SU-DHL-6 (cell line): ENCODE data around the gene ATP1B2.

ENCODE experiments used
- H2AFZ ChIP-seq: fragments of 200-600 bp; sonication (generic); 2 replicates; pipeline ENCODE4 v1.6.1; 2014; ENCODE audit warnings: low read depth, mild to moderate bottlenecking, moderate library complexity, mixed read lengths, antibody characterized with exemption, low read length; ENCODE audit not compliant: severe bottlenecking
- H3F3A ChIP-seq: fragments of 200-600 bp; shearing (Covaris generic); 2 replicates; pipeline ENCODE4 v1.6.0; 2016; ENCODE audit warnings: antibody characterized with exemption, mild to moderate bottlenecking; ENCODE audit not compliant: insufficient read depth
- H3K27ac ChIP-seq: fragments of 200-600 bp; sonication (generic); 2 replicates; pipeline ENCODE4 v1.5.1; 2016; ENCODE audit warnings: low read depth, mild to moderate bottlenecking, low read length, moderate library complexity, mixed read lengths
- H3K27me3 ChIP-seq: fragments of 200-600 bp; sonication (generic), shearing (Covaris generic); 2 replicates; pipeline ENCODE4 v1.6.0; 2014; ENCODE audit warnings: mild to moderate bottlenecking, low read length
- H3K36me3 ChIP-seq: fragments of 200-600 bp; sonication (generic); 2 replicates; pipeline ENCODE4 v1.6.1; 2014; ENCODE audit warnings: mild to moderate bottlenecking, low read length, mixed read lengths
- H3K4me2 ChIP-seq: fragments of 300-600, 200-600 bp; shearing (Covaris generic), sonication (generic); 2 replicates; pipeline ENCODE4 v1.6.0; 2014; ENCODE audit warnings: low read length, low read depth, mild to moderate bottlenecking; ENCODE audit not compliant: poor library complexity, severe bottlenecking
- H3K4me3 ChIP-seq: fragments of 200-600 bp; sonication (generic); 2 replicates; pipeline ENCODE4 v1.5.1; 2014; ENCODE audit warnings: antibody characterized with exemption, low read length, mild to moderate bottlenecking, mixed read lengths; ENCODE audit not compliant: insufficient read depth, poor library complexity, severe bottlenecking
- H3K79me2 ChIP-seq: fragments of 200-600 bp; sonication (generic); 2 replicates; pipeline ENCODE4 v1.6.1; 2014; ENCODE audit warnings: mild to moderate bottlenecking, low read length, moderate library complexity; ENCODE audit not compliant: insufficient read depth
- H3K9ac ChIP-seq: fragments of 200-600 bp; sonication (generic); 2 replicates; pipeline ENCODE4 v1.7.0; 2014; ENCODE audit warnings: mild to moderate bottlenecking, low read length
- H3K9me2 ChIP-seq: fragments of 200-600 bp; sonication (generic); replicated peaks from 2 replicates; pipeline ENCODE4 v1.6.1; 2014; ENCODE audit warnings: low read length; ENCODE audit not compliant: insufficient read depth
- H3K9me3 ChIP-seq: fragments of 200-600 bp; sonication (generic); 2 replicates; pipeline ENCODE4 v1.6.1; 2014; ENCODE audit warnings: low read length, mixed read lengths; ENCODE audit not compliant: insufficient read depth
- H4K20me1 ChIP-seq: fragments of 200-600 bp; sonication (generic); 2 replicates; pipeline ENCODE4 v1.6.1; 2014; ENCODE audit warnings: low read depth, mild to moderate bottlenecking, antibody characterized with exemption, low read length, moderate library complexity, mixed read lengths
- EZH2phosphoT487 ChIP-seq: fragments of 200-600 bp; sonication (generic), shearing (Covaris generic); conservative IDR thresholded peaks from 2 replicates; pipeline ENCODE4 v1.6.1; 2018; ENCODE audit warnings: mild to moderate bottlenecking, antibody characterized with exemption, low read length, moderate library complexity, mixed read lengths
- TF ChIP-seq, protein P1 (sequence below): fragments of 200-600 bp; sonication (generic); IDR thresholded peaks from one replicate; pipeline ENCODE4 v1.5.1; 2017; ENCODE audit warnings: antibody characterized with exemption, mild to moderate bottlenecking, low read length, moderate library complexity; ENCODE audit not compliant: insufficient read depth, poor library complexity, severe bottlenecking

ATP1B2 gene

DNA sequence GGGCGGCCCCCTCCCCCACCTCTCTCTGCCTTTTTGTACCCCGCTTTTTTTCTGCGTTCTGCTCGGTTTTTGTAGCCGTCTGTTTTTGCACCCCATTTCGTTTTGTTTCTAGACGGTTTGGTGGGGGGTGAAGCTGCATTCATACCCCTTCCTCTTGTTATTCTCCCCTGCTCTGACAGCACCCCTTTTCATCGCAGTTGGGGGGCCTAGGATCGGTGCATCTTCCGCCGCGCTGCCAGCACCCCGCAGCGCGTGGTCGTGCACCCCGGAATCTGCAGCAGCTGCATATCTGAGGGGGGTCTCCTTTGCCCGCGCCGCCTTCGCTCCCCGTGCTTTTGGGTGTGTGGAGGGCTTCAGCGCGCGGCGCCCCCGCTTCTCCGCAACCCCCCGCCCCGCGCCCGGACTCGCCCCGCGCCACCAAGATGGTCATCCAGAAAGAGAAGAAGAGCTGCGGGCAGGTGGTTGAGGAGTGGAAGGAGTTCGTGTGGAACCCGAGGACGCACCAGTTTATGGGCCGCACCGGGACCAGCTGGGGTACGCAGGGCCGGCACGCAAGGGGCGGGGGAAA is 455 bp downstream of the ATP1B2 start:
- peak overlapping the region; percentile 22 for H3K4me3 ChIP-seq
- no peak overlapping the region for H3K27ac ChIP-seq
- H3K9ac ChIP-seq = peak overlapping the region; percentile 14; the same call in 1 of the 2 replicates
- no peaks in the 10 kb centered on the region for H4K20me1 ChIP-seq
- no peaks in the 10 kb centered on the region for H3K9me3 ChIP-seq
- H2AFZ ChIP-seq = no peak overlapping the region
- no peaks in the 10 kb centered on the region for H3K27me3 ChIP-seq
- TF ChIP-seq, protein P1, sequence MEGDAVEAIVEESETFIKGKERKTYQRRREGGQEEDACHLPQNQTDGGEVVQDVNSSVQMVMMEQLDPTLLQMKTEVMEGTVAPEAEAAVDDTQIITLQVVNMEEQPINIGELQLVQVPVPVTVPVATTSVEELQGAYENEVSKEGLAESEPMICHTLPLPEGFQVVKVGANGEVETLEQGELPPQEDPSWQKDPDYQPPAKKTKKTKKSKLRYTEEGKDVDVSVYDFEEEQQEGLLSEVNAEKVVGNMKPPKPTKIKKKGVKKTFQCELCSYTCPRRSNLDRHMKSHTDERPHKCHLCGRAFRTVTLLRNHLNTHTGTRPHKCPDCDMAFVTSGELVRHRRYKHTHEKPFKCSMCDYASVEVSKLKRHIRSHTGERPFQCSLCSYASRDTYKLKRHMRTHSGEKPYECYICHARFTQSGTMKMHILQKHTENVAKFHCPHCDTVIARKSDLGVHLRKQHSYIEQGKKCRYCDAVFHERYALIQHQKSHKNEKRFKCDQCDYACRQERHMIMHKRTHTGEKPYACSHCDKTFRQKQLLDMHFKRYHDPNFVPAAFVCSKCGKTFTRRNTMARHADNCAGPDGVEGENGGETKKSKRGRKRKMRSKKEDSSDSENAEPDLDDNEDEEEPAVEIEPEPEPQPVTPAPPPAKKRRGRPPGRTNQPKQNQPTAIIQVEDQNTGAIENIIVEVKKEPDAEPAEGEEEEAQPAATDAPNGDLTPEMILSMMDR = no peak
- no peak for TF ChIP-seq EZH2phosphoT487
- H3F3A ChIP-seq = no peaks in the 10 kb centered on the region
- no peaks in the 10 kb centered on the region for H3K79me2 ChIP-seq
- H3K36me3 ChIP-seq = no peaks in the 10 kb centered on the region
- H3K4me2 ChIP-seq = peak overlapping the region; percentile 56
- no peaks in the 10 kb centered on the region for H3K9me2 ChIP-seq

DNA sequence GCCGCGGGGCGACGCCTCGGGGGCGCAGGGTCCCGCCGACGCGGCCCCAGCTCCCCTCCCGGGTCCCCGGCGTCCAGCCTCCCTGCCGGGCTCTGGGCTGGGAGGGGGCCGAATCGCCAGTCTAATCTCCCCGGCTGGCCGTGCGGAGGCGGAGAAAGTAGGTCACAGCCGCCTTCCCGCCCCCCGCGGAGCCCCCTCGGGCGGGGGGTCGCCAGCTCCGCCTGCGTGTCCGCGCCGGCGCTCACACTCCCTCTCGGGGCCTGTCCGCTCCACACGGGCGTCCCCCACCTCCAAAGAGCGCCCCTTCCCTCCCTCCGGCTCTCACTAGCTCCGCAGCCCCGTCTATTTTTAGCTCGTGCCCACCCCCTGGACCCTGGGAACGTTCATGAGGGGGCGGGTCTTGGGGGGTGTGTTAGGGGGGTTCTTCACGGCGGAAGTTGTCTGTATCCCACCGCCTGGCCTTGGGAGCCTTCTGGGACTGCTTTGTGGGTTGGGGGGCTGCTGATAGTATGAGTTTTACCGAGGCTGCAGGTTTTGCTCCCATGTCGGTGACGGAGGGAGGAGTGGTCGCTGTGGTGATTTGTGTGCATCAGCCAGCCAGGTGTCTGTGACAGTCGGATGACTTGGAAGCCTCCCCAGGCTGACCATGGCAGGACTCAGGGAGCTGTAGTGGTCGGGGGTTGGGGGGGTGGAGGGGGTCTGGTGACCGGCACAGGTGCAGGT is 1.1 kb downstream of the ATP1B2 start:
- no peak overlapping the region for H3K9ac ChIP-seq
- no peak for TF ChIP-seq EZH2phosphoT487
- TF ChIP-seq, protein P1 = no peak
- H2AFZ ChIP-seq = no peak overlapping the region
- no peaks in the 10 kb centered on the region for H3F3A ChIP-seq
- no peaks in the 10 kb centered on the region for H3K36me3 ChIP-seq
- H4K20me1 ChIP-seq = no peaks in the 10 kb centered on the region
- no peak overlapping the region for H3K4me2 ChIP-seq
- no peak overlapping the region for H3K4me3 ChIP-seq
- H3K27me3 ChIP-seq = no peaks in the 10 kb centered on the region
- H3K9me3 ChIP-seq = no peaks in the 10 kb centered on the region
- H3K27ac ChIP-seq = no peak overlapping the region
- H3K9me2 ChIP-seq = no peaks in the 10 kb centered on the region
- no peaks in the 10 kb centered on the region for H3K79me2 ChIP-seq

DNA sequence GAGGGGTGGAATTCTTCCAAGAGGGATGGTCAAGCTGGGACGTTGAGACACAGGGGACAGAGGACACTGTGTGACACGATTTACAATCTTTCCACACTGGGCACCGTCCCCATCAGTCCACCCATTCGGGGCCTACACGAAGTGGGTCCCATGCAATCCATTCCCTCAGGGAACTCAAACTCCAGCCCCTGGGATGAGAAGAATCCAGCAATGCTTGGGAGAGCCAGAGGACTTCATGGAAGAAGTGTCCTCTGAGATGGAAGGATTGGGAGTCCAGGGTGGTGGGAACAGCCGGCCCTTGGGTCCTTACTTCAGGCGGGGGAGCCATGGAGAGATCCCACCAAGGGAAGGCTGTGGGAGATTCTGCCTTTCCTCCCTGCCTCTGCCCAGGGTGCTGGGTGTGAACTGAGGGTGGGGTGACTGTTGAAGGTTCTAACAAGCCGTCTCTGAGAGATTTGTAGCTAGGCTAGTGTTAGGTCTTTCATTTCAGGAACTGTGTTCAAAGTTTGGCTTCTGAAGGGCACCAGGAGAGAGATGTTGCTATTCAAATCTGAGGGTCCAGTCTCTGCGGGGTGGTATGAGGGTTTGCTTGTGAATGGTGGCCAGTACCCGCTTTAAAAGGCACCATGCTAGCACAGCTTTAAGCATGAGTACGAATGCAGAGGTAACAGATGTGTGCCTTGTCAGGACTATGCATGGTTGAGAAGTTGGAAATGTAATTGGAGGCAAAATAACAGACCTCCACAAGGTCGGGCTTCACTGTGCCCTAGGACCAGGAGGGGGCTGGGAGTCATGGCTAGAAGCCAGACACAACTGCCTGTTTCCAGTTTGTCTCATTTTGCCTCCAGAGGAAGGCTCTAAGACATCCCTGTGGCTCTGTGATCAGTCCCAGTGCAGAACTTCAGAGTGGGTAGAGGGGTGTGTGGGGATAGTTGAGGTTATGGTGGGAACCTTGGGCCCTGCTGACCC is 1.9 kb downstream of the ATP1B2 start:
- Histone ChIP-seq H3K79me2 (no peaks in the 10 kb centered on the region), H3K9me2 (no peaks in the 10 kb centered on the region), H3K36me3 (no peaks in the 10 kb centered on the region), H4K20me1 (no peaks in the 10 kb centered on the region), H3K27me3 (no peaks in the 10 kb centered on the region), H2AFZ (no peak overlapping the region), H3K4me3 (no peak overlapping the region), H3K27ac (no peak overlapping the region), H3F3A (no peaks in the 10 kb centered on the region), H3K9ac (no peak overlapping the region), H3K4me2 (no peak overlapping the region), H3K9me3 (no peaks in the 10 kb centered on the region)
- TF ChIP-seq, protein P1 = no peak
- TF ChIP-seq EZH2phosphoT487 = no peak
